Heart left ventricle (tissue), 13 donors: ENCODE results near the gene ANKRD20A1.
"Not testable (repeated sequence)": the region's sequence is repeated elsewhere in the genome, so short reads cannot be mapped to it uniquely, and the experiment has no call there.

ENCODE experiments used
- CTCF ChIP-seq, 12 donors: fragments of 200-600 bp; sonication (generic) in 4 of 12; IDR thresholded peaks; one replicate each; pipeline versions ENCODE4 v1.5.0 to v1.8.0; 2018 to 2022; ENCODE audit warnings: antibody characterized with exemption in 12 of 12, mild to moderate bottlenecking in 5 of 12
- POLR2A ChIP-seq, 2 donors: fragments of 450-650 bp; IDR thresholded peaks; one replicate each; pipeline ENCODE4 v1.6.1; 2017; ENCODE audit warnings: antibody characterized with exemption in 2 of 2, mild to moderate bottlenecking in 2 of 2, moderate library complexity in 2 of 2
- donor health status: ischemic (EF 13 %, LVEDD 7.1; RV severe dilation, severe dysfunction).
- donor health status: DM: no; HTN: yes; CAD: no.
- donor health status: DM: no; HTN: no; CAD: no.
- donor health status: ischemic (EF 25% LVEDD 6.9; RV normal size, moderate dysfunction).
- donor health status: ischemic (EF 25% LVEDD 5.7; RV mildly dilated, moderate dysfunction).
- donor health status: ischemic (EF 35%, LVEDD 5.7; RV mildly dilated, moderate dysfunction).
- donor health status: nonischemic (EF 11% LVEDD 7.7; RV severe dilation, severe dysfunction).
- donor health status: DM: yes; HTN: yes; CAD: no.
- donor health status: PGD.
- donor health status: ischemic (EF 29% LVEDD 5.4; RV normal size, mild dysfunction).
- donor health status: nonischemic (EF 23%, LVEDD 6.1; RV moderate dilation, normal function).

- TF ChIP-seq POLR2A, CTCF (IDR thresholded peaks at IDR 0.05): not testable (repeated sequence)
Observed at GRCh38 chr9:67858871-67859270, at the start of gene ANKRD20A1.
